Left cardiac atrium (tissue), 4 donors: ENCODE measurements around the gene CD58. TPM values are rescaled to one million over a fixed set of nuclear protein-coding genes. Genes with fewer than 3 reads are reported as not detected.
"Not testable (repeated sequence)": the region's sequence is repeated elsewhere in the genome, so short reads cannot be mapped to it uniquely, and the experiment has no call there.

ENCODE experiments used
- ATAC-seq, 2 donors: fragments of 200-7000 bp; cut with Tn5 transposase; one replicate each; pipeline ENCODE4 v1.9.1; 2020; ENCODE audit warnings: mild to moderate bottlenecking in 2 of 2, moderate library complexity in 2 of 2
- DNase-seq: peaks from one replicate; pipeline ENCODE4 v3.0.0-alpha.2; 2020
- intact Hi-C, 2 donors: fragments of 100-400 bp; cut with DNase I; formaldehyde crosslinking; loops; one replicate each; pipeline versions ENCODE4 v1.14.1 to v1.15.1; 2022 to 2023
- total RNA-seq, 2 donors: library from RNA; stranded (reverse); fragmentation: NEBNext Ultra II Directional; extraction: Animal tissue kit (Norgen Biotek cat#: 25700); gene quantifications; one replicate each; pipeline ENCODE4 v1.2.1, GENCODE V29; 2021
- donor health status: DM: no; HTN: yes; CAD: no.
- donor health status: DM: no; HTN: yes; CAD: no; lungs with severe emphysema.
- donor health status: DM: yes; HTN: yes; CAD: no.
- donor health status: Dilated cardiomyopathy.

CD58 gene
- total RNA-seq, 2 donors from 2014 or later: 19.6 to 21.1 TPM

DNA sequence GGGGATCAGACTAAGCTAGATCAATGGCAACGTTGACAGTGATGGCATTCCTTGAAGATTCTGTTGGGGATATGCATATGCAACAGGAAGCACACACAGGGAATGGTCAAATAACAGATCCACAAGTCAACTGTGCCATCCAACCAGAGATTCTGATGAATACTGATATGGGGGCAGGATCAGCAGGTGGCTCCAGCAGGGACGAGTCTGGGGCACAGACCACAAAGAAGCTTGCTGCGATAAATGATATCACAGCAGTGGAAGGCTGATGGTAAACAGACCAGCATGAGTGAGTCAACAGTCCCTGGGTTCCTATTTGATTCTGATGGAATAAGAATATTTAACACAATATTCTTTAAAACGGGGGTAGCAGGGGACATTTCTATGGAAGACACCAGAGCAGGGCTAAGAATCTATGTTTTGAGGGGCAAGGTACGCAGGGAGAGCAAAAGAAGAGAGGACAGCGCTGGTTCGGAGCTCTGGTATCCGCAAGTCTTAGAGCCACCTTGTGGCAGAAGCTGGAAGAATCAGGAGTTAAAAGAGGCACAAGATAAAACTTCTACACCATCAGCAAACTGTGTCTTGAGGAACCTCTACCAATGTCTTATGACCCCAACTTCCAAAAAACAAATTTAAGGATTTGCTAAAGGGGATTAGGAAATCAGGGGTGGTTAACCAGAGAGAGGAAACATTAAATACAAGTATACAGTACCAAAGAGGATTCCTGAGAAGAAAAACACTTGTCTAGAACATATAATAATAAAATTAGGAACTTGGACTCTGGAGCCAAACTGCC, 25.3 kb upstream of the CD58 start:
- peak; percentile 36 to 47 for ATAC-seq
- DNase-seq: peak; percentile 37
- intact Hi-C loops: not testable (repeated sequence)

DNA sequence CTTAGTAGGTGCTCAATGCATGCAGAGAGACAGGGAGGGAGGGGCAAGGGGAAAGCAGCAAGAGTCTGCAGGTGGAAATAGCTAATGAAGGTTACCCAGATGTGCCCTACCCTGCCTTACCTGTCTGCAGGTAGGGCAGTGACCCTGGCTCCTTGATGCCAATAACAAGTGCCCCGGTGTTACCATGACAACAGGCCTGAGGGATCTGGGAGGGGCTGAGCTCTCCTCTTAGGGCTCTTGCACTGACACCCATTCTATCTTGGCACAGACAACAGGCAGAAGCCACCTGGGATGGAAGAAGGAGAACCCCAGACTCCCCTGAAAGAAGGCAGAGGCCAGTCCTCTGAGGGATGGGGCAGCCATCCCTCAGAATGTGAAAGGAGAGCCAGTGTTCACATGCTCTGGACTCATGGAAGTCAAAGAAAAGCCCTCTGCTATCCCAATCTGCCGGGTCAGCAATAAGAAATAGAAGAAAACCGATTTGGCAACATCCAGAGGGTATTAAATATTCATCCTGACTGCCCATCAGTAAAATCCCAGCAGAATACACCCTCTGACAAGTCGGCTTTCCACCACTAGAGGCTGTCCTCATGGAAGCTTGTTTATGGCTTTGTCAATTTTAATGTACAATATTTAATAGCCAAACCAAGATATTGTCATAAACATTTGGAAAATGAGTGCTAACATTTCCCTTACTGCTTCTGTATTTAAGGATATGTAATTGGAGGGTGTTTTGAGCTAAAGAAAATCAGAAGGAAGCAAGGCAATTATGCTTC, 24.4 kb upstream of the CD58 start:
- ATAC-seq, intact Hi-C loops, DNase-seq: not testable (repeated sequence)

DNA sequence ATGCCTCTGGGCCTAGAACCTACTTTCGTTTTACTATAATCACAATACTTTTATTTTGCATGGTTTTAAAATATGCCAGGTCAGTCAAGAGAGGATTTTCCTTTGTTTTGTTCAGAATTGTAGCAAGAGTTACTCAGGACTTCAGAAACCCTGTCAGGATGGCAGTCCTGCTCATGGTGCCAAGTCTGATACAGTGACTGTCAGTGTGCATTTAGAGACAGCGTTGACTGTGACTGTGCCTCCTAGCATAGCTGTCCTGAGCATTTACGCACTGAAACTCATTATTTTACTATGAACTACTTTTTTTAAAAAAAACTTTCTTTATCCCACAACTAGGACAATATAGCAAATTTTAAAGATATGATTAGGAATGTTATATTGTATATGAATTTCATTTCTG, 23.2 kb upstream of the CD58 start:
- intact Hi-C loops, DNase-seq: not testable (repeated sequence)
- ATAC-seq: peak in 1 of 2 donors; percentile 48

DNA sequence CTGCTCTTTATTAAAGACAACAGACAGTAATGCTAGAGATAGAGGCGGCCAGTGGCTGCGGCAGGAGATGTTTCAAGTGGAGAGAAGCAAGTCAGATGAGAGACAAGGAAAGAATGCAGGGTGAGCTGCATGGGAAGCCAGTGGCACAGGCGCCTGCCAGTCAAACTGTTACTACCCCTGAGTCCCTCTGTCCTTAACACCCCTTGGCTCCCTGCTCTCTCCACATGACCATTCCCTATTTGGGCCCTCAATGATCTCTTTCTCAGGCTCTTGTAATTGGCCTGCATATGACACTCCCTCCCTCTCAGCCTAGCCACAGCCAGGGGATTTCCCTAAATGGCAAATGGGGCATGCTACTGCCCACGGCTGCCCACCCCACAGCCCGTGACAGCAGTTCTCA, 22.6 kb upstream of the CD58 start:
- intact Hi-C loops, DNase-seq: not testable (repeated sequence)
- ATAC-seq: peak; percentile 79 to 82

DNA sequence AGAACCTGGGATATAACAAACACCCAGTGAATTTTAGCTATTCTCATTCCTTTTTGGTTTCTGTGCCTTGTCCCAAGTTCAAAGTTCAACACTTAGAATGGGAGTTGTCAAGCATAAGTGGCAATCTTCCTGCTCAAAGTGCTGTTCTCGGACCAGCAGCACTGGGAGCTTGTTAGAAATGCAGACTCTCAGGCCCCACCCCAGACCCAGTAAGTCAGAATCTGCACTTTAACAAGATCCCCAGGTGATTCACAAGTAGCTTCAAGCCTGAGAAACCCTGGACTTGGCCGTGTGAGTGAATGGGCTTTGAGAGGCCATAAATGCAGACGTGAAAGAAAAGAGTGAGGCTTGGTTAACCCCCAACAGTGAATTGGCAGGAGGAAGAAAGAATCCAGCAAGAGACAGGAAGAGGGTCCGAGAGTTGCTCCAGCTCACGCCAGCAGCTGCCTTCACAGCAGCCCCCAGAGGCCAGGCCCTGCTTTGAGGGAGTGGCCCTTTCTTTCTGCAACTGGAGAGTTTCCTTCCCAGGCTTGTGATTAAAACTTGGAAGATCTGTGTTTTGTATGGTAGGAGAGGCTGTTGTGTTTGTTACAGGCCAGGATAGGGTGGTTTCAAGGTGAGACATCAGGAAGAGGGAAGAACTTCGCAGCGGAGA, 21.3 kb upstream of the CD58 start:
- intact Hi-C loops, DNase-seq, ATAC-seq: not testable (repeated sequence)

DNA sequence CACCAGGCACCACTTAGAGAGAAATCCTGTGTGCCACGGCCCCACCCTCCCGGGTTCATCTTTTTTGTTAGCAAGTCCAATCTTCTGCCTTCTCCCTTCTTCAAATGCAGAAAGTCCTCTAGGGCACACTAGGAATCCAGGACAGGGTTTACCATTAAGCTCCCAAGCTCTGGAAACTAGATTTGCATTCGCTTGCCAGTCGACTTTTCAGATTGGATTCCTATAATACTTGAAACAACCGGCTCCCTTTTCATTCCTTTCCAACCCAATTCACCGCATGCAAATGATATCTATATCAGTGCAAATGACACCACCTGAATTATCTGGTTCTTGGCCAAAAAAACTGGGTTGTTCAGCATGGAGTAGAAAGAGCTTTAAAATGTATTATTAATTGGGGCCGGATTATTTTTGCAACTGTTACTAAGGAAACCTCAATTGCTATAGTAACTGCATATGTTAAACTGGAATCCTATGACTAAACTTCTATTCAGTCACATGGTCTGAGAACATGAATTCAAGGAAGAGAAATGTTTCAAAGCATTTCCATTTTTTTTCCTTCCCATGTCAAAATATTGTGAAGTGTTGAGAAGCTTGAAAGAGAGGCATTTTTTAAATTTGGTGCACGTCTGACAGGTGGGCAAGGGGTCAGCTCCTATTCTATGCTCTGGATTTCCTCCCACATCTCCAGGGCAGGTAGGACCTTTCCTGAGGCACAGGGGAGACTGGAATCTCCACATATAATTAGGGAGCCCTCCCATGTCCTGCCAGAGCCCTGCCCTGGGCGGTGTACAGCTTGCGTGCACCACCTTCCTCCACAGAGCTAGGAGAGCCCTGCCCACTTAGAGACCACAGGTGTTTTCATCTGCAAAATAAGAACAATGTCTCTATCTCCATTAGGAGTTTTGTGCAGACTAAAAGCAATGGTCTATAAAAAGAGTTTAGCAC, 20.5 kb upstream of the CD58 start:
- intact Hi-C loops, DNase-seq, ATAC-seq: not testable (repeated sequence)

DNA sequence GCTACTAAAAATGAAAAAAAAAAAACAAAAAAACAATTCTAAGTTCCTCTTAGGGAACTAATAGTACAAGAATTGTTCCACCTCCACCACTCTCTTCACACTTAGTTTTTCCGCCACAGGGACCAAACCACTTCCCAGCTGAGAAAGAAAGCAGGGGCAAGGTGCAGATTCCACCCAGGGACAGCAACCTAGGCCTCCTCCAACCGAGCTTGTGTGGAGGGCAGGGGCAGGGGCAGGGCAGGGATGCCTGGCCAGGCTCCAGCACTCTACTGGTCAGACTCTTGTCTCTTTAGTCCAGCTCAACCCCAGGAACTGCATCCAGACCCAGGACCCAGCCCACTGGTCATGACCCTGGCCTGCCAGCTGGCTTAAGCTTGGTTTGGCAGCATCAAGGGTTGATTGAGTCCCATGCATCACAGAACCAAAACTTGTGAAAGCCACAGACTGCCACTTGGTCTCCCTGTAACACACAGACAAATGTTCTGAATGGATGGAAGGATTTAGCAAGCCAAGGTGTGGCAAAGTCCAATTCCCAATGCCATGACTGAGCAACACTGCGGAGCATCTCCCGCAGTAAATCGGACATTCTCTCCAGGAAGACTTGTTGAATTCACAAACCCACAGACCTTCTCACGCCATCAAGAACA, 19.7 kb upstream of the CD58 start:
- intact Hi-C loops, ATAC-seq, DNase-seq: not testable (repeated sequence)

DNA sequence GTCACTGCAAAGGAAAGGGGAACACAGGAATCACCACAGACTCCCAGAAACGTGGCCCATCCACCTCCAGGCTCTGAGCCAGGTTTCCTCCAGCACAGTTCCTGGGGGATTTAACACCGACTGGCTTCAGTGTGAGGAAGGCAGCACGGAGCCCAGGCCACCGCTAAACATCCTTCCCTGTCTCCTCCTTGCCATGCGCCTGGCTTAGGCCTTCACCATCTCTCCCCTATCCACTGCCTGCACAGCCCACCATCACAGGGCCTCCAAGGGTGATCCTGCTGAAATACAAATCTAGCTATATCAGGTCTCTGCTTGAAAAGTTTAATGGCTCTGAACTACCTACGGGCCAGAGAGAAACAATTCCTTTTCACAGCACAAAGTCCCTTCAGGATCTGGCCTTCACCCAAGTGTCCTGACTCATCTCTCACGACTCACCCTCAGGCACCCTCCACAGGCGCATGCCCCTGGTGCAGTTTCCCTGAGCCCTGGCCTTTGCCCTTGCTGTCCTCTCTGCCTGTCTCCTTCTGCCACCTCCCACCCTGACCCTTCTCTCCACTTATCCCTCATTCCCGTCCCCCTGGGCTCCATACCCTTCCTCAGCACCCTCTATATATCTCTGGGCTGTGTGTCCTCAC, 18.4 kb upstream of the CD58 start:
- DNase-seq, intact Hi-C loops: not testable (repeated sequence)
- ATAC-seq: peak in 1 of 2 donors; percentile 53

DNA sequence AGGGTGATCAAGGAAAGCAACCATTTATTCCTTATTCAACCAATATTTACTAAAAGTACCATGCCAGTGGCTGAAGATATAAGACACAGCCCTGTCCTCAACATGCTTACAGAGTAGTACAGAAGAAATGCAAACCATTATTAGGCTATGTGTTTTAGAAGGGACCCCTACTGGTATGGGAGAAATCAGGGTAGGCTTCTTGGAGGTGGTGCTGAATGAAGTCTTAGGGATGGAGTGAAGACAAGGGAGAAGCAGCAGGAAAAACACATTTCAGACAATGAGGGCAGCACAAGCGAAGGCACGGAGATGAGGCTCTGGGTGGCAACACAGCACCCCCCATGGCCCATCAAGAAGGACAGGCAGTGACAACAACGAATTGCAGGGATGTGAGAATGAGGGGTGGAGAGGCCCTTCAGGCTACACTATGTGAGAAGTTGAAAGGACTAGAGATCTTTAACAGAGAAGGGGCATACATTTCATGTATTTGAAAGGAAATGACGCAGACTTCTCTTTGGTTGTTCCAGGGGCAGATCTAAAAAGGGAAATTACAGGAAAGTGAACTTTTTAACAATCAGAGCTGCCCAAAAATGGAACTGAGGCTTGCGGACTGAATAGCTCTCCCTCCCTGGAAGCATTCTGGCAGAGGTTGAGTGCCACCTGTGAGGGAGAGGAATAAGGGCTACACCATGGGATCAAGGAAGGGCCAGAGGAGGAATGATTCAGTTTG, 16.8 kb upstream of the CD58 start:
- DNase-seq: no peak
- no peak for ATAC-seq
- intact Hi-C loops: no loop called here

DNA sequence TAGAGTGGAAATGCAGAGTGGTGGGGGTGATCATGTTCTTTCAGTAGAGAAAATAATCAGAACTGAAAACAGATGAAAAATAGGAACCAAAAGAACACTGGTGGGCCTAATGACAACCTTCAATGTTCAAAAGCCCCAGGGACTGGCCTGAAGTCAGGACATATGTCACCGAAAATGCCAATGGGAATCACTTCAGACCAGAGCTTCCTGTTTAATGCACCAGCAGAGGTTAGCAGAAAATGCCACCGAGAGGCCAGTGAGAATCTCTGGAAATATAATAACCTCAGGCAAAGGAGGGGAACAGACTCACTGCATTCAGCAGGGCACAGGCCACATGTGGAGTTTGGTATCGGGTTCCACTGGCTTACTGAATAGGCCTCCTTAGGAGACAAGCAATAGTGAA, 15.9 kb upstream of the CD58 start:
- intact Hi-C loops: no loop called here
- no peak for ATAC-seq
- no peak for DNase-seq

DNA sequence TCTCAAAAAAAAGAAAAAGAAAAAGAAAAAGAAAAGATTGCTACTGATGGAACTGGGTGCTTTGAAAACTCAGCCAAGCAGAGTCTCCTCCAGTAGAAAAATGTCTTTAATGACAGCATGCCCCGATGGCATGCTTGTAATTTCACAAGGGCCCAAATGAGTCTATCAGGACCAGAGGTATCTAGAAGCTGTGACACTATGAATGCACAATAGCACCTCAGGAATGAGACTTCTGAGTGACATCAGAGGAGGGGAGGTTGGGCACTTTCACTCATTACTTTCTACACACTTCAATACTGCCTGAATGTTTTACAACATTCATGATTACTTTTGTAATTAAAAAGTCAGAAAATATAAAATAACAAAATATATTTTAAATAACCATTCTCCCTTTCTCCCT, 15.1 kb upstream of the CD58 start:
- intact Hi-C loops: no loop called here
- DNase-seq (no peak), ATAC-seq (no peak)

DNA sequence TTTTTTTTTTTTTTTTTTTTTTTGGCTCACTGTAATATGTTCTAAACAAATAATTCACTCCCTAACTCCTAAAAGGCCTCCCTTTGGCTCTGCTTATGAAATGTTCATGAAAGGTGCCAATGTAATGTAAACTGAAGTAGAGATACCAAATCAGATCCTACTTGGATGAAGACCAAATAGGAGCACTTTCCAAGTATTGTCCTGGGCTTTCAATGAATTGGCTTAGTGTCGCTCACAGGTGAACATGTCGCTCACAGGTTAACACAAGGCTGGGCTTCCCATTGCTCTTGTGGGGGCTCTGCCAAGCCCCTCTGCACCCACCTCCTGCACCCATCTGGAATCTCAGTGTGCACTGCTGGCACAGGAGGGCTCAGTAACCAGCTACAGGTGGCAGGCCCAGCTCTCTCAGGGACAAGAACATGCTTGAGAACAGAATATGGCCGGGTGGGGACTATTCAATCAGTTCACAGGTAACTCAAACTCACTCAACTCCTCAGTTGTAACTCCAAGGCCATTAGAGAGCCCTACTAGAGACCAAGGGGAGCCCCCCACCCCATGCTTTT, 10.6 kb upstream of the CD58 start:
- intact Hi-C loops: no loop called here
- DNase-seq (no peak), ATAC-seq (peak in 1 of 2 donors; percentile 55)

DNA sequence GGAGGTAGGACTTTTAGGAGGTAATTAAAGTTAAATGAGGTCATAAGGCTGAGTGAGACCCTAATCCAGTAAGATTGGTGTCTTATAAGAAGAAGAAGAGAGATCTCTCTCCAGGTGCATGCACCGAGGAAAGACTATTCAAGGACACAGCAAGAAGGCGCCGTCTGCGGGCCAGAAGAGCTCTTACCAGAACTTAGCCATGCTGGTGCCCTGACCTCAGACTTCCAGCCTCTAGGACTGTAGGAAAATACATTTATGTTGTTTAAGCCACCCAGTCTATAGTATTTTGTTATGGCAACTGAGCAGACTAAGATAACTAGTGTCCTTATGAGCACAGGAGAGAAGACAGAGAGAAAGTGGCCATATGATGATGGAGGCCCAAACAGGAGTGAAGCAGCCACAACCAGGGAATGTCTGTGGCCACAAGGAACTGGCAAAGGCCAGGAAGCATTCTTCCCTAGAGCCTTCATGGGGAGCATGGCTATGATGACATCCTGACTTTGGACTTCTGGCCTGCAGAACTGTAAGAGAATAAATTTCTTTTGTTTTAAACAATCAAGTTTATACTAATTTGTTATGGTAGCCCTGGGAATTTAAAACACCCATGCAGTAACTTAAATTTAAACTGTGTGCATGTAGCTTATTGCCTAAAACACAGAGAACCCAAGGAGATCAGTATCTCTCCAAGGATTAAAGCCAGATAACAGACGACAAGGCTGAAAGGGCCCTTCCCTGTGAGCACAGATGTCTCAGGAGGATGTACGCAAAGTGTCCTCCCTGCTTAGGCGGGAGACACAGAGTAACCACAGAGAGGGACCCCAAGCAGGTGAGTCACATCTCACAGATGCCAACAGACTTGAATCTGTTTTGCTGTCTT, 9.9 kb upstream of the CD58 start:
- intact Hi-C loops: no loop called here
- no peak for ATAC-seq
- DNase-seq: no peak

DNA sequence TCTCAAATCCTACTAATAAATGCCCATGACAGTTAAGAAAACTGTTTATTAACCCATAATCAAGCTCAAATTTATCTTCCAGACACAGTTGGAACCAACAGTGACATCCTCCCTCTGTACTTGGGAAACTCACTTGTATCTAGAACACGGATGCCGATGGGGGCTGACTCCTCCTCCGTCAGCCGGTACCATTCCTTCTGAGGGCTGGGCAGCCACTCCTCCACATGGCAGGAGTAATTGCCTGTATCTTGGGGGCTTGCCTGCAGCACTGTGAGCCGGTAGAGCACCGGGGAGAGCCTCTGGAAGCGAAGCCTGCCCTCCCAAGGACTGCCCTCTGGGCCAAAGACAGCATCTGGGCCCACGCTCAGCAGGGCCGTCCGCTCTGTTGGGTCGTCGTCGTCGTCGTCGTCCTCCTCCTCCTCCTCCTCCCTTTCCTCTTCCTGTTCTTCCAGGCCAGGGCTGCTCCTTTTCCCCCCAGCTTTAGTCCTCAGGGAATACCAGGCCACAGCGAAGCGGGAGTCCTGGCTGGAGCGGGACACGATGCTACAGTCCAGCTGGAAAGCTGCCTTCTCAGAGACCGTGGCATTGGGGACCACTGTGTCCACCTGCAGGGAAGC, 8.5 kb upstream of the CD58 start:
- ATAC-seq: peak; percentile 48 to 66
- DNase-seq: no peak
- intact Hi-C loops: loop anchor here in 1 of 2 donors (10.0 kb wide), 1 partner anchor 95 kb away; no protein-coding TSS in a partner anchor

DNA sequence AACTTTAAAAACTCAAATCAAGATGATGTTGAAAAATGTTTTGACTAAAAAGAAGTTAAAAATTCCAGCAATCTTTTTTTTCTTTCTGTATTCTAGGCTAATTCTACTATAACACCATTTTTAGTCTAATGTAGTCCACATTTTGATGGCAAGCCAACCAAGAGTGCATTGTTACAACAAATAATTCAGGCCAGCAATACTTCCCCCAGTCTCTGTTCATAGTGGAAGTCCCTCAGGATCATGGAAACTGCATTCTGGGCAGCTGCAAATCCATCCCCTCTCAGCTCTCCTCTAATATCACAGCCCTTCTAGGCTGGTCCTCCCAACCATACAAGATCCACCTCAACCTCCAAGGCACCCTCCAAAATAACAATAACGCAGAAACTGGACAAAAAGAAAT, 7.8 kb upstream of the CD58 start:
- intact Hi-C loops: loop anchor here in 1 of 2 donors (10.0 kb wide), 1 partner anchor 96 kb away; no protein-coding TSS in a partner anchor
- ATAC-seq (no peak), DNase-seq (no peak)
